Esophagus muscularis mucosa (tissue), 3 donors: Measurements from ENCODE around the gene ESPL1.

ENCODE experiments used
- POLR2A ChIP-seq: fragments of 450-650 bp; IDR thresholded peaks from one replicate; pipeline ENCODE4 v1.6.1; 2017; ENCODE audit warnings: antibody characterized with exemption, moderate library complexity, mild to moderate bottlenecking, low read depth
- POLR2AphosphoS5 ChIP-seq, 2 donors: sonication (generic); formaldehyde crosslinking; IDR thresholded peaks; one replicate each; pipeline ENCODE4 v1.6.1; 2017; ENCODE audit warnings: antibody characterized with exemption in 2 of 2
- TF ChIP-seq, protein P1 (sequence below), 3 experiments: fragments of 200-600 bp in 2 of 3; fragments of 450-650 bp in 1 of 3; sonication (generic) in 2 of 3; IDR thresholded peaks; one replicate each; pipeline ENCODE4 v1.5.1; 2017 to 2019; ENCODE audit warnings: antibody characterized with exemption in 3 of 3, mild to moderate bottlenecking in 2 of 3, moderate library complexity in 1 of 3

DNA sequence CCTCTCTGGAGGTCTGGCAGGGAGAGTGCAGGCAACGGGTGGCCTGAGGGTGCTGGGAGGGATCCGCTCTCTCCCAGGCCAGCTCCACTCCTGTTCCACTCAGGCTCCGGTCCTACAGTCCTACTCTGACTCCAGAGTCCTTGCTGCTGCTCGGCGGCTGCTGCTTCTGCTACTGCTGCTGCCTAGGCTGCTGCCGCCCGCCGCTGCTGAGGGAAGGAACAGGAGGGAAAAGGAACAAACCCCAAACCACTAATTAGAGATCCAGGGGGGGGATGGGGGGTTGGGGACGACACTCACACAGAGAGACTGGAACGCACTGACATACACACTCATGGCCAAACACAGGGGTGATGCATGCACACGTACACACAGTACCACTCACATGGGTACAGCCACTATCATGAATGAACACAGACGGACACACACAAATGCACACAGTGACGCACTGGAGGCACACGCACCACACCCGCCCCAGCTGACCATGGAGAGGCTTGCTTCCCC, 68.1 kb downstream of the ESPL1 start, which contains the start of gene SP7:
- TF ChIP-seq, protein P1, sequence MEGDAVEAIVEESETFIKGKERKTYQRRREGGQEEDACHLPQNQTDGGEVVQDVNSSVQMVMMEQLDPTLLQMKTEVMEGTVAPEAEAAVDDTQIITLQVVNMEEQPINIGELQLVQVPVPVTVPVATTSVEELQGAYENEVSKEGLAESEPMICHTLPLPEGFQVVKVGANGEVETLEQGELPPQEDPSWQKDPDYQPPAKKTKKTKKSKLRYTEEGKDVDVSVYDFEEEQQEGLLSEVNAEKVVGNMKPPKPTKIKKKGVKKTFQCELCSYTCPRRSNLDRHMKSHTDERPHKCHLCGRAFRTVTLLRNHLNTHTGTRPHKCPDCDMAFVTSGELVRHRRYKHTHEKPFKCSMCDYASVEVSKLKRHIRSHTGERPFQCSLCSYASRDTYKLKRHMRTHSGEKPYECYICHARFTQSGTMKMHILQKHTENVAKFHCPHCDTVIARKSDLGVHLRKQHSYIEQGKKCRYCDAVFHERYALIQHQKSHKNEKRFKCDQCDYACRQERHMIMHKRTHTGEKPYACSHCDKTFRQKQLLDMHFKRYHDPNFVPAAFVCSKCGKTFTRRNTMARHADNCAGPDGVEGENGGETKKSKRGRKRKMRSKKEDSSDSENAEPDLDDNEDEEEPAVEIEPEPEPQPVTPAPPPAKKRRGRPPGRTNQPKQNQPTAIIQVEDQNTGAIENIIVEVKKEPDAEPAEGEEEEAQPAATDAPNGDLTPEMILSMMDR (IDR thresholded peaks at IDR 0.05) = no peak
- TF ChIP-seq POLR2AphosphoS5 (IDR thresholded peaks at IDR 0.05) (no peak), POLR2A (no peak)
